ENCODE measurements around the gene RBM20. TPM values are rescaled to one million over a fixed set of nuclear protein-coding genes. Genes with fewer than 3 reads are reported as not detected.

RBM20 gene
- total RNA-seq, 1 donor: 1.0 TPM

DNA sequence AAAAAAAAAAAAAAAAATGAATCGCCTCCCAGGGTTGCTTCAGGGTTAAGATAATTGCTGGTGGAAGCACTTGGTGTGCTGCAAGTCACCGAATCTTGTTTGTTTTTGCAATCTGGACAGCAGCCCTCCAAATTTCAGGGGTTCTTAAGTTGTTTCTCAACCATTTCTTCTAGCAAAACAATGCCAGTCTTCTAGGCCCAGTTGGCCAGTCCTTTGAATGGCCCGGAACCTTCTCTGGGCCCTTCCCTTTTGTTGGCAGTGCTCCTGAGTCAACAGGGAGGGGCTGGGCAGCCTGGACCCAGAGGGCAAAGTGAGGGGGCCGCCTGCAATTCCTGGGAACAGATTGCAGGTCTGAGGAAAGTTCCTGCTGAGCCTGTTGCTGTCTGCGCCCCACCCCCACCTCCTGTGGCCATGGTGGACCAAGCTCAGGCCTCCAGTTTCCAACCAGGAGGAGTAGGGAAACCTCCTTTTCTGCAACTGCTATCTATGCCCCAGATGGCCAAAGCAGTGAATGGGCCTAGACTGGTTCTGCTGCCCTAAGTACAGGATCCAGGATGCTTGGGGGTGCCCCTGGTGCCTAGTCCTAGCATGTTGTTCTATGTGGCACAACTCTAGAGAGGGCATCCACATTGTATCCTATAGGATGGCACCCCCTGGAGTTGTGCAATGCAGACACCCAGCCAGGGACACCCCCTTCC is 196.2 kb downstream of the RBM20 start:
- no peak overlapping the region for H3K4me3 ChIP-seq (ENCODE audit: low read length)
- H3K9me3 ChIP-seq (ENCODE audit: low read depth, low read length): no peaks in the 10 kb centered on the region
- no peaks in the 10 kb centered on the region for H3K27me3 ChIP-seq (ENCODE audit: insufficient read depth, low read length)
- H3K4me1 ChIP-seq (ENCODE audit: insufficient read depth, low read length): peaks cover 46% of the 10 kb centered on the region

DNA sequence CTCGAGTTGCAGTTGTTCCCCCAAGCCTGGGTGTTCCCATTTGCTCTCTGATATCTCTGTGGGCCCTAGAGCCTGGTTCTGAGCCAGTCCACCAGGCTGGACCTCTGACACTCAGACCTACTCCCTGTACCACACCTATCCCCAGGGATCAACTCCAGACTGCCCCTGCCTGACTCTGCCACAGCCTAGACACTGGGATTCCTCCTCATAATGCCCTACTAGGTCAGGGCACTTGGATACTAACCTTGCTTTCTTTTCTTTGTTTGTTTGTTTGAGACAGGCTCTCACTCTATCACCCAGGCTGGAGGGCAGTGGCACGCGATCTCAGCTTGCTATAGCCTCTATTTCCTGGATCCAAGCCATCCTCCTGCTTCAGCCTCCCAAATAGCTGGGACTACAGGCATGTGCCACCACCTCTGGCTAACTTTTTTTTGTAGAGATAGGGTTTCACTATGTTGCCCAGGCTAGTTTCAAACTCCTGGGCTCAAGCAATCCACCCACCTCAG is 196.8 kb downstream of the RBM20 start:
- Histone ChIP-seq H3K9me3 (ENCODE audit: low read depth, low read length) (no peaks in the 10 kb centered on the region), H3K27me3 (ENCODE audit: insufficient read depth, low read length) (no peaks in the 10 kb centered on the region), H3K4me1 (ENCODE audit: insufficient read depth, low read length) (peaks cover 46% of the 10 kb centered on the region), H3K4me3 (ENCODE audit: low read length) (no peak overlapping the region)

DNA sequence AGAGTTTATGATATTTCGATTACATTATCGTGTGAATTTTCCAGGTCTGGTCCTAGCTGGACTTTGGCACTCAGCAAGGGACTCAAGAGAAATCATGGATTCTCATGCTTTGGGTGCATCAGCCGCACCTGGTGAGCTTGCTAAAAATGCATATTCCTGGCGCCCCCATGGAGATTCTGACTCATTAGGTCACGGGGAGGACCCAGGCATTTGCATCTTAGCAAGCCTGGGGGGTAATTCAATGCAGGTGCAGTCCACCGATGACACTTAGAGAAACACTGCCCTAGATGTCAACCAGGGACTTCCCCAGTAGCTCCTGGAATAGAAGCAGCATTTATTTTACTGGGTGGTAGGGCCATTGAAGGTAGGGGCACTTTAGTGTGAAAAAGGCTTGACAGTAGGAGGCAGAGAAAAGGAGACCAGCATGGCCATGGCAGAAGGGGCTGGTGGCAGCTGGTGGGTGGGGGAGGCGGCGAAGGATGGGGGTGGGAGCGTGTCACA is 197.7 kb downstream of the RBM20 start:
- Histone ChIP-seq H3K4me3 (ENCODE audit: low read length) (no peak overlapping the region), H3K4me1 (ENCODE audit: insufficient read depth, low read length) (peaks cover 43% of the 10 kb centered on the region), H3K9me3 (ENCODE audit: low read depth, low read length) (no peaks in the 10 kb centered on the region), H3K27me3 (ENCODE audit: insufficient read depth, low read length) (no peaks in the 10 kb centered on the region)

DNA sequence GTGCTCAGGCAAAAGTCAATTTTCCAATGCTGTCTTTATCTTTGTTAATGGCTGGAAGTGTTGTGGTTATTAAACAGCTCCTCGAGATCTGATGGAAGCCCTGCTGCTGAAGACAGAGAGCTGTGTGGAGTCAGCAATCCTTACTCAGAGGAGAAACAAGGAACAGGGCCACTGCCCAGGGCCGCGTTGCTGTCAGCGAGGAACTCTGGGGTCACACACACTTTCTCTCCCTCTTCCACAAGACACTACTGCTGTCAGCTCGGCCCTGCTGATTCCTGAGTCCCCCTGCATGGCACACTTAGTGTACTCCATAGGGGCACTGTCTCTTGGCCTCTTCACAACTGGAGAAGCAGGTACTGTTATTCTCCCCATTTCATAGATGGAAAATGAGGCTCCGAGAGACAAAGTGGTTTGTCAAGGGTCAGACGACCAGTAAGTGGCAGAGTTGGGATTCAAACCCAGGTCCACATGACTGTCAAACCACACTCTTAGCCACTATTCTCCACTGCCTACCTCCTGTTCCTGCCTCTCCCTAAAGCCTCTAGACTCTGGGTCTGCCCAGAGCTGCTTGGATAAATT is 198.3 kb downstream of the RBM20 start:
- Histone ChIP-seq H3K27me3 (ENCODE audit: insufficient read depth, low read length) (no peaks in the 10 kb centered on the region), H3K4me1 (ENCODE audit: insufficient read depth, low read length) (peaks cover 43% of the 10 kb centered on the region), H3K9me3 (ENCODE audit: low read depth, low read length) (no peaks in the 10 kb centered on the region), H3K4me3 (ENCODE audit: low read length) (no peak overlapping the region)

DNA sequence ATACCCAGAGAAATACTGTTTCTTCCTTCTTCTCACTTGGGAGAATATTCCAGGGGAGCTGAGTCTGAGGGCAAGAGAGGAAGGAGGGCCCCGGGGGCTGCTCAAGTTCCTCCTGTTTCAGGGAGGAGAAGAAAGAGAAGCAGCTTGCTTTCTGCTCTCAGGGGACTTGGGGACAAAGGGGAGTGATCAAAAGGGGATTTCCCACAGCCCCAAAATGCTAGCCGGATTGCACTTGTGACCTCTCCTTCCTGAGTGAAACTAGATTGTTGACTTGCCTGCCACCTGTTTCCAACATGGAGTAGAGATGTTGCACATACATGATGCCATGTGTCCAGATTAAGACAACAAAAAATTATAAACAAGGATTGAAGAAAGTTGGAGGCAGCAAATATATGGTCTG is 198.9 kb downstream of the RBM20 start:
- H3K27me3 ChIP-seq (ENCODE audit: insufficient read depth, low read length): no peaks in the 10 kb centered on the region
- no peaks in the 10 kb centered on the region for H3K9me3 ChIP-seq (ENCODE audit: low read depth, low read length)
- peaks cover 43% of the 10 kb centered on the region for H3K4me1 ChIP-seq (ENCODE audit: insufficient read depth, low read length)
- H3K4me3 ChIP-seq (ENCODE audit: low read length): no peak overlapping the region

DNA sequence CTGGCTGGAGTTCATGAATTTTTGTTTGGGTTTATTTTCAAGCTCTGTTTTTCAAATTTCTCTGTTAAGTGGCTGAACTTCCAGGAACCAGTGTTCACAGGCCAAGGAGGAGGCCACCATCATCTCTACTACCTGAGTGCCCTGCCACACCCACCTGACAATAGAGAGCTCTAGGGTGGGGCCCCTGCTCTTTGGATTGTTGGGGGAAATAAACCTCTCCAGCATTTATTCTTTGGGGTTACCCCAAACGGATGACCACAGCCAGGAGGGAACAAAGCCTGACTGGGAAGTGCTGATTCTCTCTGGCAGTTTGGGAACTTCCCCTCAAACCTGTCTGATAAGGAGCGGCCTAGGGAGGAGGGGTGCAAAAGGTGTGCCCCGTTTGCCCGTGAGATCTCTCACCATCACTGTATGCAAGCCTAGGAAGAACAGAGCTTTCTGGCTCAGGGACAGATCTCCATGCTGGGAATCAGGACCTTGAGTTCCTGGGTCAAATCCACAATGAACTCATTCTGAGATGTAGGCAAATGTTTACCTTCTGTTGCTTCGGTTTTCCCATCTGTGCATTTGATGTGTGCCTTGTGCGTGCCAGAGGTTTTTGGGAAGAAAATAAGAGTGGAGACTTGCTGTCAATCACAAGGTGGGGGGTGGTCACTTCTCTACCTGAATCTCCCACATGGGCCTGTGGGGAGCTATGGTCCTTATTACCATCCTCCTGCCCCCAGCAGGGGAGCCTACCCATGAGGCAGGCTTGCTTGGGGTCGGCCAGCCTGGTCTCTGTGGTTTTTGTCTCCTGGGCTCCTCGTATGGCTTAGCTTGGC is 199.9 kb downstream of the RBM20 start:
- H3K27me3 ChIP-seq (ENCODE audit: insufficient read depth, low read length): no peaks in the 10 kb centered on the region
- peaks cover 43% of the 10 kb centered on the region for H3K4me1 ChIP-seq (ENCODE audit: insufficient read depth, low read length)
- H3K4me3 ChIP-seq (ENCODE audit: low read length): no peak overlapping the region
- no peaks in the 10 kb centered on the region for H3K9me3 ChIP-seq (ENCODE audit: low read depth, low read length)

DNA sequence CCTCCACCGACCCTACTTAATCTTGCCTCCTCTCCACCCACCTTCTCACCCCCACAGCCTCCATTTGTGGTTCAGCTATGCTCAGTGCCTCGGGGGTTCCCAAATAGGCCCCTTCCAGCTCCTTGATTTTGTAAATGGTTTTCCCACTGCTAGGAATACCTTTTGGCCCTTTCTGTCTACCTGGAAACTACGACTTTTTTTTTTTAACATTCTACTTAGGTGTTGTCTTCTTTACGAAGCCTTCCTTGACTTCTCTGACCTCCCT is 200.4 kb downstream of the RBM20 start:
- Histone ChIP-seq H3K9me3 (ENCODE audit: low read depth, low read length) (no peaks in the 10 kb centered on the region), H3K27me3 (ENCODE audit: insufficient read depth, low read length) (no peaks in the 10 kb centered on the region), H3K4me3 (ENCODE audit: low read length) (no peak overlapping the region), H3K4me1 (ENCODE audit: insufficient read depth, low read length) (peaks cover 47% of the 10 kb centered on the region)

DNA sequence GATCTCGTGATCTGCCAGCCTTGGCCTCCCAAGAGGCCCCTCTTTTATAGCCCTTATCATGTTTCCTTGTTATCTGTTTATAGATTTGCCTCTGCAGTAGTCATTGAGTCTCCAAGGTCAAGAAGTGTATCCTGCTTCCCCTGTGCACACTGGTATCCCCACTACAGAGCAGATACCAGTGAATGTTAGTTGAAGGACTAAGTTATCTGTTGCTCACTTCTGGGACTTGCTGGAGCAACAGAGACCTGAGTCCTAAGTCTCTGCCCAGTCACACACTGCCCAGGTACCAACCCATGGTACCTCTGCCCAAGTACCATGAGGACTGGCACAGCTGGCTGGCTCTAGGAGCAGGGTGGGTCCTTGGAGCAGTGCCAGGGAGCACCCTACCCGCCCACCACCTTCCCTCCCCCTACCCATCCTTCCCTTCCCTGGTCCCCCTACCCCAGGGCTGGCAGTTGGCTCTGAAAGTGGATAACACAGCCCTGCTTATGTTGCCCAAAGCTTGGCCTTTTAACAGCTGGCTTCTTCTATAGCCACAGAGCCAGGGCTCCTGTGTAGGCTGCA is 201.1 kb downstream of the RBM20 start:
- H3K4me1 ChIP-seq (ENCODE audit: insufficient read depth, low read length): peaks cover 55% of the 10 kb centered on the region

DNA sequence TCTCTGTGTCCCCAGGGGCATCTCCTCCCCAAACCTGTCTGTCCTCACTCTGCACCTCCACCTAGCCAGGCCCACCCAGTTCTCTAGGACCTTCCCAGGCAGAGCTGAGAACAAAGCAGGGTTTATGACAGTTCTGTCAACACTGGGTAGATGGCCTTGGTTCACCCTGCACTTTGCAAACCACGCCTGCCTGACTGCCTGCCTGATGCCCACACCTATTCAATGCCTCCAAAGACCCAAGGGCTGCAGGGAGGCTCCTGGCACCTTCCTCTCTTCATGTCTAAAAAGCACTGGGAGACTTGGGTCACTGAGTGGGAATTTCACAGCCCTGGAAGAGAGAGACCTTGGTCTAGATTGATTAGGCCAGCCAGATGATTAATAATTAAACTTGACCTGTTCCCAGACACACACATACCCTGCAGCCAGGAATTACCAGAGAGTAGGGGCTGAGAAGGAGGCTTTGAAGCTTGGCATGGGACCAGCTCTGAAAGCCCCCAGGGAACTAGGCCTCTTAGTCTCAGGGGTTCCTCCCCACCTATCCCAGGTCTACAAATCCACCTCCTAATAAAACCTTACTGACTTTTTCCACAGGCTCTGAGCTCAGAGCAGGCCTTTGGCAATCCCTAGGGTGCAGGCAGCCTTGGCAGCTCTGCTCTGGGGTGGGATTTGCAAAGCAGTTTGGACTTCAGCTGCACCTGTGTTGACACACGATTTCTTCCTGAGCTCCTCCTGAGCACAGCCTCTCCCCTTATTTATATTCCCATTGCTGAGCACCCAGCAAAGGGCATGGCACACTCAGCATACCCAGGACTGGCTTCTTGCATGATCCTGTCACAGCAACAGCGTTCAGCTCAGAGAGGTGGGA is 201.9 kb downstream of the RBM20 start:
- Histone ChIP-seq H3K9me3 (ENCODE audit: low read depth, low read length) (no peaks in the 10 kb centered on the region), H3K4me3 (ENCODE audit: low read length) (no peak overlapping the region), H3K4me1 (ENCODE audit: insufficient read depth, low read length) (peaks cover 62% of the 10 kb centered on the region), H3K27me3 (ENCODE audit: insufficient read depth, low read length) (no peaks in the 10 kb centered on the region)

More for the DNA sequence above, 201.1 kb downstream of the RBM20 start:
- no peaks in the 10 kb centered on the region for H3K9me3 ChIP-seq (ENCODE audit: low read depth, low read length)
- H3K27me3 ChIP-seq (ENCODE audit: insufficient read depth, low read length): no peaks in the 10 kb centered on the region
- no peak overlapping the region for H3K4me3 ChIP-seq (ENCODE audit: low read length)

DNA sequence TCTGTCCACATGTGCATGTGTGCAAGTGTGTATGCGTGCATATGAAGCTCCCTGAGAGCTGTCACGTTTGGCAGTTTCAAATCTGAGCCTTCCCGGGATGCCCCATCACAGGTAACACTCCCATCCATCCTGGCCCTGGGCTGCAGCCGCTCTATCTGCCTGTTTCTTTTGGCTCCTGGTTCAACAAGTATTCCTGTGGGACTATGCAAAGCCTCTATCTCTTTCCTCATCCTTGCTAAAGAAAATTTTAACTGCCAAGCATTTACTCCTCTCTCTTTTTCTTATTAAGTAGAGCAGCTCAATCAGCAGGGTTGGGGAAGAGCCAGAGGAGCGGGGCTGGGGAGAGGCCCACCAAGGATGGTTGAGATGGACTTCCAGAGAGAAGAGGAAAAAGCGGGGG is 203.2 kb downstream of the RBM20 start:
- H3K4me3 ChIP-seq (ENCODE audit: low read length): no peak overlapping the region
- no peaks in the 10 kb centered on the region for H3K27me3 ChIP-seq (ENCODE audit: insufficient read depth, low read length)
- peaks cover 61% of the 10 kb centered on the region for H3K4me1 ChIP-seq (ENCODE audit: insufficient read depth, low read length)
- H3K9me3 ChIP-seq (ENCODE audit: low read depth, low read length): no peaks in the 10 kb centered on the region

DNA sequence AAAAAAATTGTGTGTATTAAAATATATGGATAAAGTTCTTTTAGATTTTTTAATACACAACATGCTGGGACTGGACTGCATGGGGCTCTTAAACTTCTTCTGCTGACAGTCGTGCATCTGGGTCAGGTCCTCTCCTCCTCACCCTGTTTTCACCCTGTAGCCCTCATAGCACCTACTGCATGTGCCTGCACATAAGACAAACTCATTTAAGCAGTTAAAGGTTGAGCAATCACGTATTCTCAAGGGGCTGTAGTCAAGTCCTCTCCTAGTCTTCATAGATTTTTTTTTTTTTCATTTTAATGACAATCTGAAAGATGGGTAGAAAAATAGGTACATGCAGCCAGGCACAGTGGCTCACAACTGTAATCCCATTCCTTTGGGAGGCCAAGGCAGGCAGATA is 204.0 kb downstream of the RBM20 start:
- peaks cover 61% of the 10 kb centered on the region for H3K4me1 ChIP-seq (ENCODE audit: insufficient read depth, low read length)
- no peak overlapping the region for H3K4me3 ChIP-seq (ENCODE audit: low read length)
- H3K27me3 ChIP-seq (ENCODE audit: insufficient read depth, low read length): no peaks in the 10 kb centered on the region
- H3K9me3 ChIP-seq (ENCODE audit: low read depth, low read length): no peaks in the 10 kb centered on the region

DNA sequence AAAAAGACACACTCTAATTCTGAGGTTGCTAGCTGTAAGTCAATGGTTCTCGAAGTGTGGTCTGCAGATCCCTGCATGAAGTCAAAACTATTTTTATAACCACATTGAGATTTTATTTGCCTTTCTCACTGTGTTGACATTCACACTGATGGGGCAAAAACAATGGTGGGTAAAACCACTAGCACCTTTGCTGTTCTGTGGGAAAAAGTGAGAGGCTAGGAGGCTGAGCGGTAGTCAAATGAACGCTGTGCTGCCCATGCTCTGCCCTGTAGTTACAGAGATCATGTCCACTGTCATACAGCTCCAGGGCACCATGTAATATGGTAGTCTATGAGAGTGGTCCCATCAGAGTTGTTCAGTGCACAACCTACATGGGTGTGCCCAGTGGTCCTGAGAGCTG is 206.0 kb downstream of the RBM20 start:
- Histone ChIP-seq H3K4me3 (ENCODE audit: low read length) (no peak overlapping the region), H3K9me3 (ENCODE audit: low read depth, low read length) (no peaks in the 10 kb centered on the region), H3K4me1 (ENCODE audit: insufficient read depth, low read length) (peaks cover 58% of the 10 kb centered on the region), H3K27me3 (ENCODE audit: insufficient read depth, low read length) (no peaks in the 10 kb centered on the region)

DNA sequence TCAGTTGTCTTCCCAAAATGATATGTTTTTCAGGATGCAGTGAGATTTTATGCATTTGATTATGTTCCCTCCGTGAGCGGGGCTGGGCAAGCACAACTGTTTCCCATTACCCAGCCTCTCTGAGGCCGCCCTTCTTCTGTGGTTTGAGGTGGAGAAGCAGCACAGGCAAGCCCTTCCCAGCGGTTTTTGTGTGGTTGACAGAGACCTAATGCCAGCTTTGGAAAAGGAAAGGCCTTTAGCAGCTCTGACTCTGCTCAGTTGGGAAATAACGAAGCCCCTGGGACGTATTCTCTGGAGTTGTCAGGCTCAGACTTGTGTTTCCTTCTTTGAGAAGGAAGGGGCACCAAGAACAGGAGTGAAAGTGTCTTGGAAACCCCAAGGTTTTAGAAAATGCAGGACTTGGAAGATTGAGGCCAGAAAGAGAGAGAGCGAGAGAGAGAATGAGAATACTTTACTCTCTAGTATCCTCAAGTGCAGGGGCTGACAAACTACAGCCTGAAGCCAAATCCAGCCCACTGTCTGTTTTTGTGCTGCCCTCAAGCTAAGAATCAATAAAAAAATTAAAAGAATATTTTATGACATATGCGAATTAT is 207.0 kb downstream of the RBM20 start:
- Histone ChIP-seq H3K9me3 (ENCODE audit: low read depth, low read length) (no peaks in the 10 kb centered on the region), H3K4me3 (ENCODE audit: low read length) (no peak overlapping the region), H3K4me1 (ENCODE audit: insufficient read depth, low read length) (peaks cover 53% of the 10 kb centered on the region), H3K27me3 (ENCODE audit: insufficient read depth, low read length) (no peaks in the 10 kb centered on the region)

DNA sequence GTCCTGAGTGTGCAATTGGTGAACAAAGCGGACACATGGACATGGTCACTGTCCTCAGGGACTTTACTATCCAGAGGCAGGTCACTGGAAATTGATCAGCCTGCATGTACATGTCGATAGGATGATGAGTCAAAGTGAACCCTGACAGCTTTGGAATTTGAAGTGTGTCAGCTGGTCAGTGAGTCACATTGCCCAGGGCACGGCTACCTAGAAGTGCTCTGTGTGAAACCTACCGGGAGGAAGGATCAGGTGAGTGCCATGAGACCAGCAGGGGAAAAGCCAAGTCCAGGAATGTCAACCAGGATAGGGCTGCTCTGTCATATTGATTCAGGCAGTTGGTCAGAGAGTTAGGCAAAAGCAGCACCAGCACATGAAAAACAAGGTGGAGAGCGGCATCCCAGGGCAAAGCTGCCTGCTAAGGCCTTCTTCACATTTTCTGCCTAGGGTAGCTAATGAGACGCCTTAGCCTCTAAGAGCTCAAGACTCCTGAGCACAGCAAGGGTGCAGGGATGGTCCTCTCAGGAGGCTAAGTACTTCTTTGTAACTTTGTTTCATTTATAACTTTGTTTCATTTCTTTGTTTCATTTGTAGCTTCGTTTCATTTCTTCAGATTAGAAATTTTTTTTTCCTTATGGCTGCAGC is 208.2 kb downstream of the RBM20 start:
- Histone ChIP-seq H3K27me3 (ENCODE audit: insufficient read depth, low read length) (no peaks in the 10 kb centered on the region), H3K9me3 (ENCODE audit: low read depth, low read length) (no peaks in the 10 kb centered on the region), H3K4me3 (ENCODE audit: low read length) (no peak overlapping the region)

More for the DNA sequence above, 208.2 kb downstream of the RBM20 start:
- peaks cover 58% of the 10 kb centered on the region for H3K4me1 ChIP-seq (ENCODE audit: insufficient read depth, low read length)
